B cell (primary cell): ENCODE data around the gene OR2M3. TPM values are rescaled to one million over a fixed set of nuclear protein-coding genes. Genes with fewer than 3 reads are reported as not detected.

Source experiments
- ATAC-seq: fragments of 200-7000 bp; cut with Tn5 transposase; one replicate; pipeline ENCODE4 v1.10.0; 2021; ENCODE audit warnings: low read depth, mild to moderate bottlenecking, moderate number of reproducible peaks, moderate library complexity
- CTCF ChIA-PET: fragments of 350-600 bp; sonication (Branson Sonifier 250); formaldehyde crosslinking; loops from one replicate; lab custom pipeline; 2021; ENCODE audit warnings: antibody characterized with exemption, inconsistent platforms; lab: Charles Lee
- POLR2A ChIA-PET: fragments of 350-600 bp; sonication (Branson Sonifier 250); formaldehyde crosslinking; loops from one replicate; lab custom pipeline; 2021; ENCODE audit warnings: antibody characterized with exemption; lab: Charles Lee
- DNase-seq: peaks from one replicate; pipeline ENCODE4 v3.0.0; 2013
- H2AFZ ChIP-seq: 2 replicates; pipeline ENCODE4 v1.6.1; 2012; ENCODE audit warnings: mild to moderate bottlenecking, low read depth, low read length; ENCODE audit not compliant: insufficient read depth, poor library complexity, severe bottlenecking
- H3K27ac ChIP-seq, 2 donors: 1 replicate in 1 of 2; 2 replicates in 1 of 2; pipeline ENCODE4 v1.5.1; 2012 to 2013; ENCODE audit warnings: low read length in 2 of 2, mild to moderate bottlenecking in 2 of 2, moderate library complexity in 1 of 2
- H3K27me3 ChIP-seq, 4 experiments: fragments of 200-600 bp in 1 of 4; sonication (generic) in 1 of 4; replicated peaks in 1 of 4; 1 replicate in 2 of 4; 2 replicates in 2 of 4; pipeline versions ENCODE4 v1.6.1 to v1.7.0; 2013 to 2016; ENCODE audit warnings: low read length in 3 of 4, mild to moderate bottlenecking in 2 of 4, mixed read lengths in 1 of 4, moderate library complexity in 1 of 4; ENCODE audit not compliant: insufficient read depth in 4 of 4, control insufficient read depth in 3 of 4; ENCODE audit errors: control extremely low read depth in 1 of 4
- H3K36me3 ChIP-seq, 2 experiments: replicated peaks in 1 of 2; 1 replicate in 1 of 2; 2 replicates in 1 of 2; pipeline versions ENCODE4 v1.6.1 to v1.7.1; 2013; ENCODE audit warnings: low read length in 1 of 2; ENCODE audit not compliant: insufficient read depth in 2 of 2, control insufficient read depth in 1 of 2; ENCODE audit errors: control extremely low read depth in 1 of 2, extremely low read depth in 1 of 2
- H3K4me1 ChIP-seq, 2 donors: fragments of 200-600 bp in 1 of 2; sonication (generic) in 1 of 2; 1 replicate in 1 of 2; 2 replicates in 1 of 2; pipeline versions ENCODE4 v1.5.1 to v1.6.1; 2013 to 2017; ENCODE audit warnings: low read length in 2 of 2; ENCODE audit not compliant: control insufficient read depth in 2 of 2, insufficient read depth in 2 of 2
- H3K4me2 ChIP-seq: replicated peaks from 2 replicates; pipeline ENCODE3; 2012; ENCODE audit warnings: mild to moderate bottlenecking, low read depth, low read length; ENCODE audit not compliant: poor library complexity, severe bottlenecking
- H3K4me3 ChIP-seq, 5 experiments: fragments of 200-600 bp in 1 of 5; sonication (generic) in 1 of 5; 1 replicate in 3 of 5; 2 replicates in 2 of 5; pipeline versions ENCODE4 v1.5.1 to v1.7.0; 2011 to 2016; ENCODE audit warnings: low read length in 4 of 5, mild to moderate bottlenecking in 4 of 5, low read depth in 2 of 5, control low read depth in 1 of 5, moderate library complexity in 1 of 5; ENCODE audit not compliant: insufficient read depth in 1 of 5; ENCODE audit errors: control extremely low read depth in 1 of 5, extremely low read depth in 1 of 5
- H3K79me2 ChIP-seq: fragments of 200-600 bp; sonication (generic); one replicate; pipeline ENCODE4 v1.6.0; 2016; ENCODE audit warnings: low read length; ENCODE audit not compliant: control insufficient read depth, insufficient read depth
- H3K9ac ChIP-seq: fragments of 200-600 bp; sonication (generic); 2 replicates; pipeline ENCODE4 v1.6.1; 2017; ENCODE audit warnings: mild to moderate bottlenecking, low read length, moderate library complexity
- H3K9me3 ChIP-seq, 3 donors: one replicate each; pipeline versions ENCODE4 v1.6.1 to v1.7.1; 2013; ENCODE audit warnings: low read length in 2 of 3; ENCODE audit not compliant: control insufficient read depth in 2 of 3, insufficient read depth in 1 of 3; ENCODE audit errors: control extremely low read depth in 1 of 3
- H4K20me1 ChIP-seq: 2 replicates; pipeline ENCODE4 v1.6.0; 2012; ENCODE audit warnings: mild to moderate bottlenecking, low read length; ENCODE audit not compliant: insufficient read depth, control insufficient read depth, poor library complexity, severe bottlenecking
- H3K27ac Mint-ChIP-seq: one replicate; pipeline ENCODE4 v1.8.0; 2021; ENCODE audit warnings: mixed read lengths
- H3K27me3 Mint-ChIP-seq: one replicate; pipeline ENCODE4 v1.8.0; 2021; ENCODE audit warnings: mixed read lengths
- H3K4me1 Mint-ChIP-seq: one replicate; pipeline ENCODE4 v1.8.0; 2021; ENCODE audit warnings: mixed read lengths
- H3K4me3 Mint-ChIP-seq: one replicate; pipeline ENCODE4 v1.8.0; 2021; ENCODE audit warnings: mixed read lengths
- H3K9me3 Mint-ChIP-seq: one replicate; pipeline ENCODE4 v1.8.0; 2022; ENCODE audit warnings: mixed read lengths; ENCODE audit not compliant: insufficient read depth
- CTCF ChIP-seq: fragments of 200-600 bp; IDR thresholded peaks from one replicate; pipeline ENCODE4 v1.8.0; 2022; ENCODE audit warnings: antibody characterized with exemption, mild to moderate bottlenecking
- EZH2 ChIP-seq: IDR thresholded peaks from 2 replicates; pipeline ENCODE4 v1.6.1; 2012; ENCODE audit warnings: borderline replicate concordance, low read depth, mild to moderate bottlenecking, moderate library complexity, low read length; ENCODE audit not compliant: insufficient read depth, poor library complexity, severe bottlenecking
- WGBS: methylation state at CpG from one replicate; pipeline ENCODE4 v1.1.5; 2013; ENCODE audit warnings: missing lambda C conversion rate; ENCODE audit not compliant: insufficient coverage; 5-methylcytosine and 5-hydroxymethylcytosine counted together
- intact Hi-C: fragments of 100-400 bp; cut with micrococcal nuclease; formaldehyde crosslinking; loops from one replicate; pipeline ENCODE4 v1.10.0; 2022
- polyA minus RNA-seq: library from RNA; depleted of rRNA, polyadenylated mRNA; stranded (reverse); fragments of >200 nt; gene quantifications from 2 replicates; pipeline ENCODE4 v1.2.3, GENCODE V29; 2012
- polyA plus RNA-seq: library from polyadenylated mRNA; depleted of rRNA; stranded (reverse); fragments of >200 nt; gene quantifications from 2 replicates; pipeline ENCODE4 v1.2.3, GENCODE V29; 2012
- total RNA-seq, 2 donors: library from RNA; stranded (reverse); fragments of 120-200 nt in 1 of 2; gene quantifications; 1 replicate in 1 of 2; 2 replicates in 1 of 2; pipeline versions ENCODE4 v1.2.3 to v1.2.4, GENCODE V29; 2013 to 2022

OR2M3 gene
- total RNA-seq (not detected in 2 replicates), polyA plus RNA-seq (not detected in 2 replicates), polyA minus RNA-seq (under 0.01 and 0.43 TPM in 2 replicates)
- not detected for total RNA-seq (2013)

- intact Hi-C loops, result no loop called here
- no CpG with 5 or more reads among the region's 4 CpGs for WGBS
- Histone ChIP-seq H3K79me2 (no peaks in the 10 kb centered on the region), H3K27me3 (no peaks in the 10 kb centered on the region), H3K4me1 (no peaks in the 10 kb centered on the region), H3K4me2 (no peak within 1 kb of the TSS), H3K9me3 (peaks cover 0 to 4% (median 0%) of the 10 kb centered on the region in 3 donors), H3K9ac (no peak within 1 kb of the TSS), H3K36me3 (no peaks in the 10 kb centered on the region), H2AFZ (no peak within 1 kb of the TSS), H3K27ac (no peak within 1 kb of the TSS), H3K4me3 (no peak within 1 kb of the TSS), H4K20me1 (no peaks in the 10 kb centered on the region)
- DNase-seq (no peak), ATAC-seq (no peak)
- ChIA-PET CTCF (no interaction called here), POLR2A (no interaction called here)
- H3K27me3 Mint-ChIP-seq, result no peaks in the 10 kb centered on the region
- H3K27ac Mint-ChIP-seq, result no peak within 1 kb of the TSS
- H3K4me3 Mint-ChIP-seq, result no peak within 1 kb of the TSS
- H3K9me3 Mint-ChIP-seq, result peaks cover 1% of the 10 kb centered on the region
- H3K4me1 Mint-ChIP-seq, result no peaks in the 10 kb centered on the region
- TF ChIP-seq EZH2 (no peak), CTCF (no peak)
Measured at GRCh38 chr1:248196965-248197364, at the start of gene OR2M3. OR2M3 (plus strand) TSS chr1:248197265; CDS start chr1:248203068, 5,803 bp downstream.

GRCh38 chr1:248152056-248152827 lies 44.8 kb upstream of the OR2M3 start:
- Mint-ChIP-seq H3K27ac (no peak overlapping the region), H3K27me3 (no peaks in the 10 kb centered on the region), H3K9me3 (peaks cover 7% of the 10 kb centered on the region), H3K4me1 (peaks cover 10% of the 10 kb centered on the region), H3K4me3 (no peak overlapping the region)
- POLR2A ChIA-PET, result no interaction called here
- no peak overlapping the region for H3K4me2 ChIP-seq
- H2AFZ ChIP-seq, result peak overlapping the region; percentile 27
- H3K9ac ChIP-seq, result no peak overlapping the region
- H3K36me3 ChIP-seq, result no peaks in the 10 kb centered on the region
- intact Hi-C loops, result no loop called here
- TF ChIP-seq EZH2 (no peak), CTCF (no peak)
- H3K9me3 ChIP-seq, result no peaks in the 10 kb centered on the region
- no peak overlapping the region for H3K4me3 ChIP-seq
- H4K20me1 ChIP-seq, result no peaks in the 10 kb centered on the region
- peak; percentile 13 for DNase-seq
- no peaks in the 10 kb centered on the region for H3K27me3 ChIP-seq
- H3K4me1 ChIP-seq, result peaks cover 9 to 13% of the 10 kb centered on the region in 2 donors
- no peak overlapping the region for H3K27ac ChIP-seq
- CTCF ChIA-PET, result no interaction called here
- H3K79me2 ChIP-seq, result no peaks in the 10 kb centered on the region
- no peak for ATAC-seq
- 90% methylated on average over 6 of the region's 6 CpGs for WGBS
